Psoas muscle (tissue), 8 donors: Measurements from ENCODE around the gene UBE2U. TPM values are rescaled to one million over a fixed set of nuclear protein-coding genes. Genes with fewer than 3 reads are reported as not detected.
"Not testable (repeated sequence)": the region's sequence is repeated elsewhere in the genome, so short reads cannot be mapped to it uniquely, and the experiment has no call there.

Source experiments
- ATAC-seq, 4 donors: fragments of 200-7000 bp; cut with Tn5 transposase; one replicate each; pipeline ENCODE4 v1.9.1; 2020; ENCODE audit warnings: moderate library complexity in 3 of 4, mild to moderate bottlenecking in 2 of 4
- DNase-seq, 2 donors: peaks; one replicate each; pipeline ENCODE4 v3.0.0-alpha.2; 2020
- H3K27ac ChIP-seq: fragments of 200-600 bp; one replicate; pipeline ENCODE4 v1.8.0; 2022
- H3K27me3 ChIP-seq, 3 donors: fragments of 200-600 bp in 1 of 3; one replicate each; pipeline versions ENCODE4 v1.6.1 to v1.8.0; 2013 to 2022; ENCODE audit warnings: low read length in 2 of 3, mild to moderate bottlenecking in 2 of 3, moderate library complexity in 1 of 3; ENCODE audit not compliant: insufficient read depth in 3 of 3
- H3K36me3 ChIP-seq, 2 donors: fragments of 200-600 bp in 1 of 2; one replicate each; pipeline versions ENCODE4 v1.6.1 to v1.8.0; 2013 to 2022; ENCODE audit warnings: low read depth in 1 of 2, mild to moderate bottlenecking in 1 of 2, moderate library complexity in 1 of 2; ENCODE audit not compliant: insufficient read depth in 1 of 2
- H3K4me1 ChIP-seq: fragments of 200-600 bp; one replicate; pipeline ENCODE4 v1.8.0; 2022
- H3K4me3 ChIP-seq: fragments of 200-600 bp; one replicate; pipeline ENCODE4 v1.8.0; 2022; ENCODE audit warnings: mild to moderate bottlenecking
- H3K9me3 ChIP-seq: fragments of 200-600 bp; one replicate; pipeline ENCODE4 v1.8.0; 2022
- WGBS, 3 donors: extraction: QIAGEN DNeasy Blood & Tissue Kit; methylation state at CpG; one replicate each; pipeline versions ENCODE4 v1.1.6 to v1.1.7; 2013; 5-methylcytosine and 5-hydroxymethylcytosine counted together
- intact Hi-C, 2 donors: fragments of 100-400 bp; cut with DNase I; formaldehyde crosslinking; loops; one replicate each; pipeline versions ENCODE4 v1.11.0 to v1.14.2; 2022
- polyA plus RNA-seq, 3 donors: library from polyadenylated mRNA; stranded (reverse); fragments of 200-250 nt; gene quantifications; one replicate each; pipeline ENCODE4 v1.2.3, GENCODE V29; 2013
- total RNA-seq, 4 donors: library from RNA; stranded (reverse); fragmentation: NEBNext Ultra II Directional in 2 of 4; extraction: Animal tissue kit (Norgen Biotek cat#: 25700) in 2 of 4; gene quantifications; one replicate each; pipeline versions ENCODE4 v1.2.1 to v1.2.4, GENCODE V29; 2021 to 2023
- TF ChIP-seq, protein P1 (sequence below): fragments of 200-600 bp; IDR thresholded peaks from one replicate; pipeline ENCODE4 v1.8.0; 2022; ENCODE audit warnings: antibody characterized with exemption
- donor health status: healthy with polysubstance abuse.
- donor health status: DM: no; HTN: no; CAD: no; lungs with moderate emphysema.
- donor health status: Bipolar disorder and iron deficiency.
- donor health status: healthy.
- donor health status: DM: yes; HTN: yes; CAD: no.
- donor health status: DM: no; HTN: no; CAD: no.
- donor health status: DM: no; HTN: no; CAD: no.
- donor health status: DM: yes; HTN: yes; CAD: no.

The UBE2U gene
- total and polyA plus RNA-seq, 7 donors: not detected

DNA sequence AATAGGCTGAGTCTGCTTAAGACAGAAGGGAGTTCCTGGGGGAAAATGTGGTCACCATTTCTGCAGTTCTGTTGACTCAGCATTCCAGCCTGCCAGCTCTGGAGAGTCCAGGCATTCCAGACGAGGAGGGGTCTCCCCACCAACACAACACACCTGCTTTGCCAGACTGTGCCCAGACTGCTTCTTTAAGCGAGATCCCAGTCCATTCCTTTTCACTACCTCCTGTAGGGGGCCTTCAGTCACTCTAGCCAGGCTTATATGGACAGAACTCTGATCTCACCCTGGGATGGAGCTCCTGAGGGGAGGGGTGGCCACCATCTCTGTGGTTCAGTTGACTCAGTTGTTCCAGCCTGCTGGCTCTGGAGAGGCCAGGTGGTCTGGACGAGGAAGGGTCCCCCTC, 48.5 kb downstream of the UBE2U start:
- WGBS, 3 donors: 64 to 70% (median 69%) methylated on average over 3 of the region's 3 CpGs
- TF ChIP-seq, protein P1, sequence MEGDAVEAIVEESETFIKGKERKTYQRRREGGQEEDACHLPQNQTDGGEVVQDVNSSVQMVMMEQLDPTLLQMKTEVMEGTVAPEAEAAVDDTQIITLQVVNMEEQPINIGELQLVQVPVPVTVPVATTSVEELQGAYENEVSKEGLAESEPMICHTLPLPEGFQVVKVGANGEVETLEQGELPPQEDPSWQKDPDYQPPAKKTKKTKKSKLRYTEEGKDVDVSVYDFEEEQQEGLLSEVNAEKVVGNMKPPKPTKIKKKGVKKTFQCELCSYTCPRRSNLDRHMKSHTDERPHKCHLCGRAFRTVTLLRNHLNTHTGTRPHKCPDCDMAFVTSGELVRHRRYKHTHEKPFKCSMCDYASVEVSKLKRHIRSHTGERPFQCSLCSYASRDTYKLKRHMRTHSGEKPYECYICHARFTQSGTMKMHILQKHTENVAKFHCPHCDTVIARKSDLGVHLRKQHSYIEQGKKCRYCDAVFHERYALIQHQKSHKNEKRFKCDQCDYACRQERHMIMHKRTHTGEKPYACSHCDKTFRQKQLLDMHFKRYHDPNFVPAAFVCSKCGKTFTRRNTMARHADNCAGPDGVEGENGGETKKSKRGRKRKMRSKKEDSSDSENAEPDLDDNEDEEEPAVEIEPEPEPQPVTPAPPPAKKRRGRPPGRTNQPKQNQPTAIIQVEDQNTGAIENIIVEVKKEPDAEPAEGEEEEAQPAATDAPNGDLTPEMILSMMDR: no peak
- Histone ChIP-seq H3K27me3 (no peaks in the 10 kb centered on the region), H3K9me3 (peaks cover 6% of the 10 kb centered on the region), H3K4me1 (no peaks in the 10 kb centered on the region), H3K27ac (no peak overlapping the region), H3K4me3 (no peak overlapping the region), H3K36me3 (no peaks in the 10 kb centered on the region)
- DNase-seq (no peak), ATAC-seq (no peak)
- intact Hi-C loops: no loop called here

DNA sequence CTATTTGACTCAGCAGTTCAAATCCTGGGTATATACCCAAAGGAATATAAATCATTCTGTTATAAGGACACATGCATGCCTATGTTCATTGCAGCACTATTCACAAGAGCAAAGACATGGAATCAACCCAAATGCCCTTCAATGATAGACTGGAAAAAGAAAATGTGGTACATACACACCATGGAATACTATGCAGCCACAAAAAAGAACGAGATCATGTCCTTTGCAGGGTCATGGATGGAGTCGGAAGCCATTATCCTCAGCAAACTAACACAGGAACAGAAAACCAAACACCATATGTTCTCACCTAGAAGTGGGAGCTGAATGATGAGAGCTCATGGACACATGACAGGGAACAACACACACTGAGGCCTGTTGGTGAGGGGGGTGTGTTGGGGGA, 53.8 kb downstream of the UBE2U start:
- H3K9me3 ChIP-seq, H3K27ac ChIP-seq, intact Hi-C loops, H3K4me3 ChIP-seq, H3K27me3 ChIP-seq, DNase-seq, H3K36me3 ChIP-seq, H3K4me1 ChIP-seq, ATAC-seq: not testable (repeated sequence)
- WGBS, 3 donors: 77 to 87% (median 86%) methylated on average over 2 of the region's 2 CpGs

DNA sequence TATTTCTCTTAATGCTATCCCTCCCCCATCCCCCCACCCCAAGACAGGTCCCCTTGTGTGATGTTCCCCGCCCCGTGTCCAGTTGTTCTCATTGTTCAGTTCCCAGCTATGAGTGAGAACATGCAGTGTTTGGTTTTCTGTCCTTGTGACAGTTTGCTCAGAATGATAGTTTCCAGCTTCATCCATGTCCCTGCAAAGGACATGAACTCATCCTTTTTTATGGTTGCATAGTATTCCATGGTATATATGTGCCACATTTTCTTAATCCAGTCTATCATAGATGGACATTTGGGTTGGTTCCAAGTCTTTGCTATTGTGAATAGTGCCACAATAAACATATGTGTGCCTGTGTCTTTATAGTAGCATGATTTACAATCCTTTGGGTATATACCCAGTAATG, 55.0 kb downstream of the UBE2U start:
- 70 to 92% (median 80%) methylated on average over 2 of the region's 2 CpGs for WGBS, 3 donors
- H3K4me1 ChIP-seq, H3K9me3 ChIP-seq, H3K36me3 ChIP-seq, DNase-seq, H3K27ac ChIP-seq, H3K4me3 ChIP-seq, H3K27me3 ChIP-seq, intact Hi-C loops, ATAC-seq: not testable (repeated sequence)

DNA sequence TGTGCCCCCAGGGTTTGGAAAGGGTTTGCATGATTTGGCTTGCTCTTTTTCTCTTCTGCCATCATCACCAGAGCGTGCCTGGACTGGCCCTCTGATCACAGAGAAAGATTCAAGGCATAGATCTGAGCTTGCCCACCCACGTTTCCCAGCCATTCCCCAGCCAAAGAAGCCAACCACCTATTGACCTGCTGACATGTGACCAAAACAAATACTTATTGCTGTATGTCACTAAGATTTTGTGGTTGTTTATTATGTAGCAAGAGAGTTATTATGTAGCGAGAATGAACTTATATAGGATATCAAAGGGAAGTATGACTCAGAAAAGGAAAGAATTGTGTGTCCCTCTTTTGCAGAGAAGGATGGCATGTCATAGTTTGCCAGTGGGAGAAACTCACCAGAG, 59.9 kb downstream of the UBE2U start:
- peaks cover 0 to 4% (median 3%) of the 10 kb centered on the region in 3 donors for H3K27me3 ChIP-seq
- ATAC-seq (no peak), DNase-seq (no peak)
- H3K36me3 ChIP-seq: no peaks in the 10 kb centered on the region
- TF ChIP-seq, protein P1: no peak
- no peaks in the 10 kb centered on the region for H3K9me3 ChIP-seq
- intact Hi-C loops: loop anchor here in 1 of 2 donors (10.0 kb wide), 1 partner anchor 211 kb away; the partner anchor contains the start of gene CACHD1
- H3K27ac ChIP-seq: no peak overlapping the region
- H3K4me1 ChIP-seq: no peaks in the 10 kb centered on the region
- no peak overlapping the region for H3K4me3 ChIP-seq
- WGBS, 3 donors: 87 to 89% (median 87%) methylated on average over 3 of the region's 3 CpGs

DNA sequence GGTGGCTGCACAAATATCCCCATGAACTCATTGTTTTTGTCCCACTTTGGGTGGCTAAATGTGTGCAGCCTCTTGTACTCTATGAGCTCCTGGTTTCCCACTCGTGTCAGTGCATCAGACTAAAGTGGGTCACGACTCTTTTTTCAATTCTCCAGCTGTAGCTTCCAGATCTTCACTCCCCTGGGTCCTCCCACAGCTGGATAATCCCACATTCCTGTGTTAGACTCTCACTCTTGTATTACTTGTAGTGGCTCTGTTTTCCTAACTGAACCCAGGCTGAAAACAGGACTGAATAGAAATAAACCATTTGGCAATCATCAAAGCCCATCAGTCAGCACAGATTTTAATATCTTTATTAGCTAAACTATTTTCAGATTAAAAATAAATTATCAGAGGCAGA, 60.4 kb downstream of the UBE2U start:
- 35 to 41% (median 37%) methylated on average over 2 of the region's 2 CpGs for WGBS, 3 donors
- Histone ChIP-seq H3K36me3 (no peaks in the 10 kb centered on the region), H3K4me1 (no peaks in the 10 kb centered on the region), H3K27ac (no peak overlapping the region), H3K9me3 (no peaks in the 10 kb centered on the region), H3K4me3 (no peak overlapping the region), H3K27me3 (peaks cover 0 to 4% (median 3%) of the 10 kb centered on the region in 3 donors)
- no peak for ATAC-seq
- no peak for DNase-seq
- intact Hi-C loops: loop anchor here in 1 of 2 donors (10.0 kb wide), 1 partner anchor 211 kb away; the partner anchor contains the start of gene CACHD1
- TF ChIP-seq, protein P1: no peak

DNA sequence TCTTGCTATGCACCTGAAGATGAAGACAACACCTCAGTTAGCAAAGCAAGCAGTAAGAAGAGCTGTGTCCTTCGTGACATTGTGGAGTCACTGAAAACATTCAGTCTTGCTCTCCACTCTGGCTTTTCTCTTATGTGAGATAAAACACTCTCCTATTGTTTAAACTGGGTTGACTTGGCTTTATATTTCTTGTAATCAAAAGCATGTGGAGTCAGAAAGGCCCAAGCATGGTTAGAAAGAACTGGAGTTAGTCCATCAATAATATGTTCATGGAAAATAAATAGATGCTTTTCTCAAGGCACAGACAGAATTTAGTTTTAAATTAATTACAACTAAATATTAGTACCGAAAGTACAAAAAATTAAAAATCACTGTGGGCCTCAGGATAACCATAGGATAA, 61.7 kb downstream of the UBE2U start:
- ATAC-seq: no peak
- TF ChIP-seq, protein P1: no peak
- 82 to 91% (median 89%) methylated on average over 2 of the region's 2 CpGs for WGBS, 3 donors
- Histone ChIP-seq H3K27ac (no peak overlapping the region), H3K4me3 (no peak overlapping the region), H3K9me3 (no peaks in the 10 kb centered on the region), H3K4me1 (no peaks in the 10 kb centered on the region), H3K36me3 (no peaks in the 10 kb centered on the region), H3K27me3 (peaks cover 0 to 4% (median 3%) of the 10 kb centered on the region in 3 donors)
- intact Hi-C loops: loop anchor here (5.0 to 10.0 kb wide), 3 partner anchors 210 to 412 kb away; partner anchors contain the start of gene CACHD1 (in 1 of the 2)
- no peak for DNase-seq
